Activated CD8-positive, alpha-beta memory T cell treated with anti-CD3 and anti-CD28 coated beads, Interleukin-2, amount 50 U/mL, for 48 hours (primary cell): Measurements from ENCODE around the gene MMP21.

Experiments used
- DNase-seq: peaks from one replicate; pipeline ENCODE4 v3.0.0-alpha.2; 2020

Gene MMP21

GRCh38 chr10:125788156-125789034, 12.8 kb upstream of the MMP21 start:
- DNase-seq: peak; percentile 48

- DNase-seq: no peak
Measured at GRCh38 chr10:125785791-125786190, 10.2 kb upstream of the MMP21 start.

GRCh38 chr10:125783957-125784356, 8.3 kb upstream of the MMP21 start:
- DNase-seq: no peak

GRCh38 chr10:125783408-125783807, 7.8 kb upstream of the MMP21 start:
- DNase-seq: no peak

- DNase-seq: peak; percentile 34
Measured at GRCh38 chr10:125782616-125783015, 7.0 kb upstream of the MMP21 start.

GRCh38 chr10:125782054-125782453, 6.4 kb upstream of the MMP21 start:
- DNase-seq: peak; percentile 22

GRCh38 chr10:125781374-125781773, 5.8 kb upstream of the MMP21 start:
- peak; percentile 33 for DNase-seq

GRCh38 chr10:125779403-125780327, 4.0 kb upstream of the MMP21 start:
- peak; percentile 32 for DNase-seq

GRCh38 chr10:125778556-125778955, 2.9 kb upstream of the MMP21 start:
- DNase-seq: no peak

- peak; percentile 39 for DNase-seq
Measured at GRCh38 chr10:125777806-125778205, 2.2 kb upstream of the MMP21 start.

- DNase-seq: peak; percentile 36
Measured at GRCh38 chr10:125774581-125775191, 935 bp downstream of the MMP21 start.

- DNase-seq: peak; percentile 38
Measured at GRCh38 chr10:125773687-125774543, 1.7 kb downstream of the MMP21 start.

- no peak for DNase-seq
Measured at GRCh38 chr10:125772864-125773180, 2.8 kb downstream of the MMP21 start.

GRCh38 chr10:125772112-125772863, 3.3 kb downstream of the MMP21 start:
- DNase-seq: peak; percentile 26

- no peak for DNase-seq
Measured at GRCh38 chr10:125770844-125771243, 4.8 kb downstream of the MMP21 start.

- DNase-seq: no peak
Measured at GRCh38 chr10:125769175-125769574, 6.4 kb downstream of the MMP21 start.

- no peak for DNase-seq
Measured at GRCh38 chr10:125768219-125768855, 7.3 kb downstream of the MMP21 start.

- no peak for DNase-seq
Measured at GRCh38 chr10:125766511-125766910, 9.1 kb downstream of the MMP21 start.

GRCh38 chr10:125765835-125766234, 9.8 kb downstream of the MMP21 start:
- DNase-seq: no peak

- DNase-seq: no peak
Measured at GRCh38 chr10:125762692-125763648, 12.7 kb downstream of the MMP21 start.
